ENCODE data around the gene C12orf76. TPM values are rescaled to one million over a fixed set of nuclear protein-coding genes. Genes with fewer than 3 reads are reported as not detected.

C12orf76 gene, protein sequence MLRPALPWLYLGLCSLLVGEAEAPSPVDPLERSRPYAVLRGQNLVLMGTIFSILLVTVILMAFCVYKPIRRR
- 21.9 and 28.8 TPM in 2 replicates for total RNA-seq

GRCh38 chr12:110048242-110049027 is at the start of gene C12orf76:
Gene C12orf76, minus strand, starts transcription at chr12:110048522. Its CDS starts 27 bp downstream, at chr12:110048495.

GRCh38 chr12:109998904-109999648 is 49.2 kb downstream of the C12orf76 start, which contains the start of gene ANKRD13A:
Gene ANKRD13A, plus strand, starts transcription at chr12:109999430. Its CDS starts 259 bp downstream, at chr12:109999689.

GRCh38 chr12:109995686-109996482 is 52.4 kb downstream of the C12orf76 start, which contains the start of gene GIT2:
Gene GIT2, minus strand, starts transcription at chr12:109996368. Its CDS starts 144 bp downstream, at chr12:109996224.

Other genes with a start within 250 kb of the C12orf76 start
- gene TRPV4, start 215.1 kb downstream of the C12orf76 start, total RNA-seq: 0.68 and 3.6 TPM in 2 replicates
- gene GLTP, start 168.0 kb downstream of the C12orf76 start, total RNA-seq: 95.5 and 174 TPM in 2 replicates
- gene TCHP, start 148.2 kb downstream of the C12orf76 start, total RNA-seq: 10.9 and 17.7 TPM in 2 replicates
- 21.9 and 37.4 TPM in 2 replicates for gene GIT2, start 52.2 kb downstream of the C12orf76 start, total RNA-seq
- 37.8 and 45.8 TPM in 2 replicates for gene ANKRD13A, start 49.1 kb downstream of the C12orf76 start, total RNA-seq
- gene IFT81, start 75.8 kb upstream of the C12orf76 start, total RNA-seq: 6.2 and 15.1 TPM in 2 replicates
- gene ATP2A2, start 232.7 kb upstream of the C12orf76 start, total RNA-seq: 234 and 432 TPM in 2 replicates

Measured in nasal cavity respiratory epithelium epithelial cell of viscerocranial mucosa (primary cell).